Measurements from ENCODE around the gene ZSWIM4. TPM values are rescaled to one million over a fixed set of nuclear protein-coding genes. Genes with fewer than 3 reads are reported as not detected.

Gene ZSWIM4
- polyA plus RNA-seq, 1 of the 3 experiments (the other 2 are of a cell fraction) = 4.7 TPM

DNA sequence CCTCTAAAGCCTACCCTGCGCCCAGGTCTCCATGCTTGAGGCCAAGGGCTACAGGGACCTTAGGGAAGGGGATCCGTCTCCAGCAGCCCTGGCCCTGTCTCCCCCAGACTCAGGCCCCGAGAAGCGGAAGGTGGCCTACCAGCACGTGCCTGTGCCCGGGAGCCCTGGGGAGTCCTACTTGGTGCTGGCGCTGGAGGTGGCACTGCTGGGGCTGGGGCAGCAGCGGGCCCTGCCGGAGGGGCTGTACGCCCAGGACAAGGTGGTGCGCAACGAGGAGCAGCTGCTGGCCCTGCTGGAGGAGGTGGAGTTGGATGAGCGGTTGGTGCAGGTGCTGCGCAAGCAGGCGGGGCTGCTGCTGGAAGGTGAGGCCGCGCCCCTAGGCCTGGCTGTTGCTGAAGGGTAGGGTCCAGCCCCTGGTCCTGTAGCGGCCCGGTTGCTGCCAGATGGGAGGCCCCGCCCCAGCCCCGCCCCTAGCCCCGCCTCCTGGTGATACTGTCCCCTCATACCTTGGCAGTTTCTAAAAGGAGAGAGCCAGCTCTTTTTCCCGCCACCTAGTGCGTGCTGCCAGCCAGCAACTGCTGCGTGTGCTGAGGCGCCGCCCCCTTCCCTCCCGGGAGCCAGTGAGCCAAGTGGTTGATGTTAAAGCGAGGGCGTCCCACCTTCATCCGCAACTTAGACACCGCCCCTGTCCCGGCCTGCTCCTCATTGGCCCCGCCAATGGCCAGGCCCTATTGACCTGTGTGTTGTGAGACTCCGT is 22.6 kb downstream of the ZSWIM4 start:
- H3K79me2 ChIP-seq (ENCODE audit: insufficient read depth) = no peaks in the 10 kb centered on the region
- no peak for TF ChIP-seq POLR2AphosphoS5 (IDR thresholded peaks at IDR 0.05; ENCODE audit: low read depth, low read length)
- no peak for TF ChIP-seq EZH2phosphoT487 (IDR thresholded peaks at IDR 0.05; ENCODE audit: borderline replicate concordance, low read depth)
- TF ChIP-seq NRF1 (IDR thresholded peaks at IDR 0.05; ENCODE audit: low read depth, low read length) = no peak
- TF ChIP-seq TAF1 (IDR thresholded peaks at IDR 0.05; ENCODE audit: borderline replicate concordance, low read depth, low read length) = no peak
- no peak for TF ChIP-seq EP300 (IDR thresholded peaks at IDR 0.05; ENCODE audit: borderline replicate concordance in 1 of 2, low read depth in 1 of 2, low read length in 1 of 2)
- TF ChIP-seq, protein P1, sequence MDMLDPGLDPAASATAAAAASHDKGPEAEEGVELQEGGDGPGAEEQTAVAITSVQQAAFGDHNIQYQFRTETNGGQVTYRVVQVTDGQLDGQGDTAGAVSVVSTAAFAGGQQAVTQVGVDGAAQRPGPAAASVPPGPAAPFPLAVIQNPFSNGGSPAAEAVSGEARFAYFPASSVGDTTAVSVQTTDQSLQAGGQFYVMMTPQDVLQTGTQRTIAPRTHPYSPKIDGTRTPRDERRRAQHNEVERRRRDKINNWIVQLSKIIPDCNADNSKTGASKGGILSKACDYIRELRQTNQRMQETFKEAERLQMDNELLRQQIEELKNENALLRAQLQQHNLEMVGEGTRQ (IDR thresholded peaks at IDR 0.05; ENCODE audit: borderline replicate concordance, low read depth, low read length) = no peak
- no peak for TF ChIP-seq MEF2A (IDR thresholded peaks at IDR 0.05; ENCODE audit: borderline replicate concordance, low read depth)
- no peak for TF ChIP-seq SIN3A (IDR thresholded peaks at IDR 0.05; ENCODE audit: borderline replicate concordance, low read depth, low read length)
- no peak for TF ChIP-seq RXRA (IDR thresholded peaks at IDR 0.05; ENCODE audit: borderline replicate concordance, low read depth)
- H4K20me1 ChIP-seq (ENCODE audit: insufficient read depth) = no peaks in the 10 kb centered on the region; the same call in 1 of the 2 replicates
- peaks cover 16 to 34% of the 10 kb centered on the region in 2 experiments for H3K36me3 ChIP-seq (replicated peaks in 1 of 2; ENCODE audit: control insufficient read depth in 1 of 2, insufficient read depth in 2 of 2, low read length in 1 of 2)
- no peak overlapping the region for H2AFZ ChIP-seq (ENCODE audit: low read depth)
- no peak overlapping the region for H3K4me2 ChIP-seq
- no peaks in the 10 kb centered on the region for H3K27me3 ChIP-seq (ENCODE audit: insufficient read depth)
- no peaks in the 10 kb centered on the region for H3K9me3 ChIP-seq
- CTCF ChIA-PET = interaction anchor here (1.6 to 1.7 kb wide), 2 partner anchors 13 to 44 kb away, joined by 4 to 5 read pairs; no protein-coding TSS in a partner anchor
- no peaks in the 10 kb centered on the region for H3K9me2 ChIP-seq
- no peak for DNase-seq
- H3K4me1 ChIP-seq (ENCODE audit: control insufficient read depth in 1 of 2, insufficient read depth in 2 of 2, low read depth in 1 of 2, low read length in 1 of 2) = peaks cover 0 to 2% of the 10 kb centered on the region in 2 experiments; a peak in 2 of 4 replicates
- no peak overlapping the region for H3K9ac ChIP-seq
- no peak overlapping the region for H3K27ac ChIP-seq (ENCODE audit: low read depth in 2 of 2, low read length in 1 of 2)
- no peak overlapping the region for H3K4me3 ChIP-seq (ENCODE audit: low read depth in 2 of 2, low read length in 1 of 2)
- 96% methylated on average over 14 of the region's 35 CpGs for WGBS (ENCODE audit: low lambda C conversion rate)
- peaks cover 28% of the 10 kb centered on the region for H3F3A ChIP-seq (replicated peaks; ENCODE audit: insufficient read depth)
- POLR2A ChIA-PET = no interaction called here

DNA sequence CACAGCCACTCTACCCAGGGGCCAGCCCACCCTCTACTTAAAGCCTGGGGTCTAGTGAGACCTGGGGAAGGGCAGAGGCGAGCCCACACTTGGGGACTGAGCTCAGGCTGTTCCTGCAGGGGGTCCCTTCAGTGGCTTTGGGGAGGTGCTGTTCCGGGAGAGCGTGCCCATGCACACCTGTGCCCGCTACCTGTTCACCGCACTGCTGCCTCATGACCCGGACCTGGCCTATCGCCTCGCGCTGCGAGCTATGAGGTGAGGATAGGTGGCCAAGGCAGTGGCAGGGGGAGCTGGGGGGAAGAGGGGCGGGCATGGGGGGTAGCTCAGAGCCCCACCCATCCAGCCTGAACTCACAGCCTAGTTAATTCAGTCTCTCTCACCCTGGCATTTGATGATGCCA is 24.0 kb downstream of the ZSWIM4 start:
- no peak for TF ChIP-seq NRF1 (IDR thresholded peaks at IDR 0.05; ENCODE audit: low read depth, low read length)
- TF ChIP-seq, protein P2, sequence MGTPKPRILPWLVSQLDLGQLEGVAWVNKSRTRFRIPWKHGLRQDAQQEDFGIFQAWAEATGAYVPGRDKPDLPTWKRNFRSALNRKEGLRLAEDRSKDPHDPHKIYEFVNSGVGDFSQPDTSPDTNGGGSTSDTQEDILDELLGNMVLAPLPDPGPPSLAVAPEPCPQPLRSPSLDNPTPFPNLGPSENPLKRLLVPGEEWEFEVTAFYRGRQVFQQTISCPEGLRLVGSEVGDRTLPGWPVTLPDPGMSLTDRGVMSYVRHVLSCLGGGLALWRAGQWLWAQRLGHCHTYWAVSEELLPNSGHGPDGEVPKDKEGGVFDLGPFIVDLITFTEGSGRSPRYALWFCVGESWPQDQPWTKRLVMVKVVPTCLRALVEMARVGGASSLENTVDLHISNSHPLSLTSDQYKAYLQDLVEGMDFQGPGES (IDR thresholded peaks at IDR 0.05; ENCODE audit: low read depth, low read length) = no peak
- no peak for TF ChIP-seq JUND (IDR thresholded peaks at IDR 0.05)
- TF ChIP-seq FOXM1 (IDR thresholded peaks at IDR 0.05; ENCODE audit: low read depth) = no peak
- no peak for TF ChIP-seq GABPA (IDR thresholded peaks at IDR 0.05; ENCODE audit: low read depth)
- no peak for TF ChIP-seq FOSL2 (IDR thresholded peaks at IDR 0.05; ENCODE audit: borderline replicate concordance, low read depth)
- TF ChIP-seq TCF12 (IDR thresholded peaks at IDR 0.05) = no peak
- Histone ChIP-seq H2AFZ (ENCODE audit: low read depth) (no peak overlapping the region), H3K9me2 (no peaks in the 10 kb centered on the region), H3K9me3 (no peaks in the 10 kb centered on the region), H3K9ac (no peak overlapping the region), H3K4me1 (ENCODE audit: control insufficient read depth in 1 of 2, insufficient read depth in 2 of 2, low read depth in 1 of 2, low read length in 1 of 2) (peaks cover 0 to 8% of the 10 kb centered on the region in 2 experiments; a peak in 2 of 4 replicates), H3K79me2 (ENCODE audit: insufficient read depth) (no peaks in the 10 kb centered on the region), H3K4me3 (ENCODE audit: low read depth in 2 of 2, low read length in 1 of 2) (no peak overlapping the region), H3K36me3 (replicated peaks in 1 of 2; ENCODE audit: control insufficient read depth in 1 of 2, insufficient read depth in 2 of 2, low read length in 1 of 2) (peaks cover 21 to 37% of the 10 kb centered on the region in 2 experiments), H3K27me3 (ENCODE audit: insufficient read depth) (no peaks in the 10 kb centered on the region), H4K20me1 (ENCODE audit: insufficient read depth) (no peaks in the 10 kb centered on the region; the same call in 1 of the 2 replicates), H3K4me2 (no peak overlapping the region), H3F3A (replicated peaks; ENCODE audit: insufficient read depth) (peaks cover 43% of the 10 kb centered on the region), H3K27ac (ENCODE audit: low read depth in 2 of 2, low read length in 1 of 2) (no peak overlapping the region)
- 96% methylated on average over 8 of the region's 11 CpGs for WGBS (ENCODE audit: low lambda C conversion rate)
- ChIA-PET POLR2A (interaction anchor here (0.8 kb wide), 1 partner anchor 24 kb away, joined by 4 read pairs; the partner anchor contains the start of gene ZSWIM4), CTCF (interaction anchor here (1.4 kb wide), 1 partner anchor 35 kb away, joined by 4 read pairs; no protein-coding TSS in a partner anchor)
- no peak for DNase-seq

Data from SK-N-SH (cell line).